CD4-positive, CD25-positive, alpha-beta regulatory T cell (primary cell): ENCODE results near the gene CFAP77. TPM values are rescaled to one million over a fixed set of nuclear protein-coding genes. Genes with fewer than 3 reads are reported as not detected.

ENCODE experiments used
- ATAC-seq, 2 donors: fragments of 150-1000 bp; cut with Tn5 transposase; one replicate each; pipeline ENCODE4 v1.10.0; 2021; ENCODE audit warnings: low read depth in 2 of 2, moderate number of reproducible peaks in 2 of 2, moderate library complexity in 1 of 2
- DNase-seq, 3 donors: peaks; one replicate each; pipeline versions ENCODE4 v3.0.0 to v3.0.0-alpha.2; 2012 to 2022; ENCODE audit warnings: mixed read lengths in 1 of 3
- H3K27ac ChIP-seq: one replicate; pipeline ENCODE4 v1.7.0; 2013; ENCODE audit warnings: mild to moderate bottlenecking, low read length; ENCODE audit not compliant: insufficient read depth, poor library complexity, severe bottlenecking
- H3K27me3 ChIP-seq: one replicate; pipeline ENCODE4 v1.7.0; 2013; ENCODE audit warnings: low read length; ENCODE audit not compliant: control insufficient read depth, insufficient read depth
- H3K36me3 ChIP-seq: one replicate; pipeline ENCODE4 v1.7.0; 2013; ENCODE audit warnings: mild to moderate bottlenecking, low read length, moderate library complexity; ENCODE audit not compliant: control insufficient read depth, insufficient read depth
- H3K4me1 ChIP-seq: 2 replicates; pipeline ENCODE4 v1.7.0; 2013; ENCODE audit warnings: mild to moderate bottlenecking, low read length; ENCODE audit not compliant: insufficient read depth, control insufficient read depth, poor library complexity, severe bottlenecking
- H3K4me3 ChIP-seq: one replicate; pipeline ENCODE4 v1.7.0; 2013; ENCODE audit warnings: low read depth, mild to moderate bottlenecking, low read length, moderate library complexity
- H3K9me3 ChIP-seq, 2 experiments: 1 replicate in 1 of 2; 2 replicates in 1 of 2; pipeline ENCODE4 v1.7.0; 2013; ENCODE audit warnings: low read length in 2 of 2, mild to moderate bottlenecking in 1 of 2, moderate library complexity in 1 of 2; ENCODE audit not compliant: control insufficient read depth in 2 of 2
- H3K27ac Mint-ChIP-seq, 3 donors: one replicate each; pipeline ENCODE4 v1.8.0; 2020 to 2022; ENCODE audit warnings: mild to moderate bottlenecking in 3 of 3, mixed read lengths in 3 of 3, moderate library complexity in 2 of 3
- H3K27me3 Mint-ChIP-seq: one replicate; pipeline ENCODE4 v1.8.0; 2022; ENCODE audit warnings: mild to moderate bottlenecking, mixed read lengths
- H3K36me3 Mint-ChIP-seq: one replicate; pipeline ENCODE4 v1.8.0; 2020; ENCODE audit warnings: mixed read lengths
- H3K4me1 Mint-ChIP-seq, 4 donors: one replicate each; pipeline ENCODE4 v1.8.0; 2020 to 2022; ENCODE audit warnings: mixed read lengths in 4 of 4, mild to moderate bottlenecking in 1 of 4
- H3K4me3 Mint-ChIP-seq, 4 donors: one replicate each; pipeline ENCODE4 v1.8.0; 2020 to 2022; ENCODE audit warnings: mild to moderate bottlenecking in 4 of 4, mixed read lengths in 4 of 4, moderate library complexity in 3 of 4
- H3K9me3 Mint-ChIP-seq, 7 donors: one replicate each; pipeline ENCODE4 v1.8.0; 2020 to 2022; ENCODE audit warnings: mixed read lengths in 7 of 7, mild to moderate bottlenecking in 3 of 7, moderate library complexity in 2 of 7
- polyA plus RNA-seq, 4 donors: library from polyadenylated mRNA; unstranded; fragments of 300-500 nt; fragmentation: Illumina TruSeq; gene quantifications; one replicate each; pipeline ENCODE4 v1.2.3, GENCODE V29; 2021
- total RNA-seq: library from RNA; stranded (reverse); gene quantifications from one replicate; pipeline ENCODE4 v1.2.3, GENCODE V29; 2022

The CFAP77 gene
- total and polyA plus RNA-seq, 5 donors from 2014 or later = not detected

DNA sequence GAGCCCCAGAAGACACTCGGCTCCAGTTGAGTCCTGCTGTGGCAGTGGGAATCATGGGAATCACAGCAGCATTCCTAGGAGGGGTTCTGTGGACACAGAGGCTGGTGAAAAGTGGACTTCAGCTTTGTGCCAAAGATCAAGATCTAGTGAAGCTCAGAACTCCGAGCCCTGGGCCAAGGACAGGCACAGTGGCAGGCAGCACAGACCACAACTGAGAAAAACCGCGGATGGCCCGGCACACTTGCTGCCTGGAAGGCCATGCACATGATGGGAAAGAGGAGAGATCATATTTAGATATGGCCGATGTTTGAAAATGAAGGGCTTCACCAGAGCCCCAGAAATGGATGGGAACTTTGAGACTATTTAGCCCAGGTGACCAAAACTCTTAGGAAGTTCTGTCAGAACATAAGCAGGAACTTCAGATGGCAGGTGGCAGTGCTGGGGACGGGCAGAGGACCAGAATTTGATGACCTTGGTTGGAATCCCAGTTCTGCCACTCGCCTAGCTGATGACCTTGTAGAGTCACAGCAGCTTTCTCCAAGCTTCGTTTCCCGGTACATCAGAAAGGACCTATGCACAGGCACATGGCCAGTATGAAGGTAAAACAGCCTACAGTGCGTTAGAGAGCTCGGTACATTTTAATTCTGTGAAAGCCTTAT, 190.4 kb downstream of the CFAP77 start:
- Mint-ChIP-seq H3K27ac (no peak overlapping the region), H3K4me1 (peaks cover 0 to 4% (median 1%) of the 10 kb centered on the region in 4 donors), H3K27me3 (no peaks in the 10 kb centered on the region), H3K4me3 (no peak overlapping the region), H3K9me3 (no peaks in the 10 kb centered on the region), H3K36me3 (peaks cover 86% of the 10 kb centered on the region)
- Histone ChIP-seq H3K9me3 (no peaks in the 10 kb centered on the region), H3K4me1 (no peaks in the 10 kb centered on the region), H3K27ac (no peak overlapping the region), H3K36me3 (peaks cover 48% of the 10 kb centered on the region), H3K27me3 (no peaks in the 10 kb centered on the region), H3K4me3 (no peak overlapping the region)
- DNase-seq (no peak), ATAC-seq (no peak)

DNA sequence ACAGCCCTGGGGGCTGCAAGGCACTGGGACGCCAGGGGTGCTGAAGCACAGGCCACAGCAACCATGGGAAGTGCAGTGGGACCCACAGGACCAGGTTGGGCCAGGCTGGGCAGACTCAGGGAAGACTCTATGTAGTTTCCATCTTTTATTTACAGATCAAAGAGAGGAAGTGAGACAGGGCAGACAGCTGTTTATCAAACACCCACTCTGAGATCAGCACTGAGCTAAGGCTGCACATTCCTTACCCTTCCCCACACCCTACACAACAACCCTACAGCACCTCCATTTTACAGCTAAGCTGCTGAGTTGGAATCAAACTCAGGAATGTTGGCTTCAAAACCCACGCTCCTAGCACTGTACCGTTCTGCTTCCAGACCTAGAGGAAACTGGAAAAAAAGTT, 192.2 kb downstream of the CFAP77 start:
- no peaks in the 10 kb centered on the region for H3K27me3 Mint-ChIP-seq
- H3K27ac Mint-ChIP-seq = no peak overlapping the region
- Histone ChIP-seq H3K4me1 (no peaks in the 10 kb centered on the region), H3K27ac (no peak overlapping the region), H3K36me3 (peaks cover 54% of the 10 kb centered on the region), H3K4me3 (no peak overlapping the region), H3K27me3 (no peaks in the 10 kb centered on the region), H3K9me3 (no peaks in the 10 kb centered on the region)
- ATAC-seq = no peak
- H3K4me1 Mint-ChIP-seq = peaks cover 0 to 4% (median 1%) of the 10 kb centered on the region in 4 donors
- H3K9me3 Mint-ChIP-seq = no peaks in the 10 kb centered on the region
- H3K36me3 Mint-ChIP-seq = peaks cover 89% of the 10 kb centered on the region
- DNase-seq = no peak
- H3K4me3 Mint-ChIP-seq = no peak overlapping the region

DNA sequence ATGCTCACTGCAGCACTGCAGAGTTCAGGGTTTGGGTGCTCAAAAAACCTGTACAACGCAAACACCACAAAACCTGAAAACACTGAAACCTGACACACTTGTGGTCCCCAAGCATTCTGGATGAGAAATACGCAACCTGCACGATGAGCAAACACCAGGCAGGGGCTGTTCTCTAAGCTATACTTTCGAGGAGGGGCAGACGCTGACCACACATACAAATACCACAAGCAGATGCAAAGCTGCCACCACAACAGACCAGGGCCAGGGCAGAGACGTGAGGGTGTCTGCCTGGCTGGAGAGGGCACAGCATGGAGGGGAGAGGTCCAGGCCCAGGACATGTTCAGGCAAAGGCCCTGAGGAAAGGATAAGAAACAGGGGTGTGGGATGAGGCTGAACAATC, 195.4 kb downstream of the CFAP77 start:
- H3K27ac ChIP-seq = no peak overlapping the region
- Mint-ChIP-seq H3K27ac (no peak overlapping the region), H3K9me3 (no peaks in the 10 kb centered on the region), H3K27me3 (no peaks in the 10 kb centered on the region), H3K4me1 (peaks cover 0 to 4% (median 2%) of the 10 kb centered on the region in 4 donors), H3K36me3 (peaks cover 92% of the 10 kb centered on the region), H3K4me3 (no peak overlapping the region)
- no peak for ATAC-seq
- H3K36me3 ChIP-seq = peaks cover 70% of the 10 kb centered on the region
- H3K9me3 ChIP-seq = no peaks in the 10 kb centered on the region
- no peaks in the 10 kb centered on the region for H3K4me1 ChIP-seq
- no peak for DNase-seq
- H3K4me3 ChIP-seq = no peak overlapping the region
- H3K27me3 ChIP-seq = no peaks in the 10 kb centered on the region

DNA sequence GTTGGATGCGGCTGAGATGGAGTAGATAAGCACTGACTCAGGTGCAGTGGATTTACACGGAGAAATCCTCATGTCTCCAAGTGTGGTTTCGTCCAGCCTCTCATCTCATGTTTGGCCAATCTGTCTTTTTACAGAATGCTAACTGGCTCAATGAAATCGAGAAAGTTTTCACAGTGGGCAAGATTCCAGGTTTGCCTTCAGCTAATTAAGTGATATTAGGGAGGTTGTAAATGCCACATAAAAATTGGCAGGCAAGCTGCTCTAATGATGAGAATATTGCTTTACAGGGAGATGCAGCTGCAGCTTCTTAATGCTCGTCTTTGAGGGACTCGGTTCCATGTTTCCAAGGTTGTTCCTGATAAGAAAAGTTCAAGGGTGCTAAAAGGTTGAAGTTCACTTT, 196.1 kb downstream of the CFAP77 start:
- DNase-seq = no peak
- Mint-ChIP-seq H3K9me3 (no peaks in the 10 kb centered on the region), H3K27ac (no peak overlapping the region), H3K36me3 (peaks cover 92% of the 10 kb centered on the region), H3K4me3 (no peak overlapping the region), H3K27me3 (no peaks in the 10 kb centered on the region), H3K4me1 (peaks cover 0 to 4% (median 2%) of the 10 kb centered on the region in 4 donors)
- H3K36me3 ChIP-seq = peaks cover 71% of the 10 kb centered on the region
- H3K27ac ChIP-seq = no peak overlapping the region
- H3K4me1 ChIP-seq = no peaks in the 10 kb centered on the region
- no peaks in the 10 kb centered on the region for H3K27me3 ChIP-seq
- no peak for ATAC-seq
- no peaks in the 10 kb centered on the region for H3K9me3 ChIP-seq
- H3K4me3 ChIP-seq = no peak overlapping the region

DNA sequence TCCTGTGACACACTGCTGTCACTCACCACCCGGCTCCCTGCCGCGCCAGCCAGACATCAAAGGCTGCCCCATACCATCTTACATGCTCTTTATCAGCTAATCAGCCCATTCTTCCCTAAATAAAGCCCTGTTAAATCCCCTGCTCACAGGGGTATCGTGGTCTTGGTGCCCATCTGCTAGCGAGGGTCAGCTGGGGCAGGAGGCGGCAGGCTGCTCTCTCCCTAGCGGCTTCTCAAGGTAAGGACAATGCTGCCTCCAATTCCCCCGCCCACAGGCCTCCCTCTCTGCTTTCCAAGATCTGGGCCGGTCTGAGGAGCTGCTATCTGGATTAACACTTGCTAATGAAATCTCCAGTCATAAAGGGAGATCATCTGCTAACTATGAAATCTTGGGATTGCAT, 199.2 kb downstream of the CFAP77 start:
- Mint-ChIP-seq H3K9me3 (no peaks in the 10 kb centered on the region), H3K27me3 (no peaks in the 10 kb centered on the region), H3K27ac (no peak overlapping the region), H3K4me3 (no peak overlapping the region), H3K4me1 (peaks cover 0 to 2% (median under 1%) of the 10 kb centered on the region in 4 donors), H3K36me3 (peaks cover 79% of the 10 kb centered on the region)
- no peak overlapping the region for H3K27ac ChIP-seq
- H3K9me3 ChIP-seq = no peaks in the 10 kb centered on the region
- H3K4me3 ChIP-seq = no peak overlapping the region
- ATAC-seq (no peak), DNase-seq (no peak)
- H3K4me1 ChIP-seq = no peaks in the 10 kb centered on the region
- H3K27me3 ChIP-seq = no peaks in the 10 kb centered on the region
- peaks cover 77% of the 10 kb centered on the region for H3K36me3 ChIP-seq

DNA sequence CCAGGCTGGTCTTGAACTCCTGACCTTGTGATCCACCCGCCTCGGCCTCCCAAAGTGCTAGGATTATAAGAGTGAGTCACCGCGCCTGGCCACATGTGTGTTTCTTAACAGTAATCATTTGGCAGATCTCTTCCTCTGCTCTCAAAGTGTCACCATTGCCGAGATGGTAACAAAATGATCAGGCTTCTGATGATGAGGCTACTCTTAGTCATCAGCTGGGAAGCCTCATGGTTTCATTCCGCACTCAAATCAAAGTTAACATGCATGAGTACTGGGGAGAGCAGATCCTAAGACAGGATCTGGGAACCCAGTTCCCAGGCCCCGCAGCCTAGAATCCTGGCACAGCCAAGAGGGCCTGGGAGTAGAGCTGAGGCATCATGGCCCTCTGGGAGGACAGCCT, 199.8 kb downstream of the CFAP77 start:
- Histone ChIP-seq H3K36me3 (peaks cover 83% of the 10 kb centered on the region), H3K9me3 (no peaks in the 10 kb centered on the region), H3K27ac (no peak overlapping the region), H3K4me3 (no peak overlapping the region), H3K4me1 (no peaks in the 10 kb centered on the region), H3K27me3 (no peaks in the 10 kb centered on the region)
- H3K4me1 Mint-ChIP-seq = peaks cover 0 to 2% (median 0%) of the 10 kb centered on the region in 4 donors
- H3K4me3 Mint-ChIP-seq = no peak overlapping the region
- no peak for ATAC-seq
- no peak for DNase-seq
- no peaks in the 10 kb centered on the region for H3K27me3 Mint-ChIP-seq
- no peaks in the 10 kb centered on the region for H3K9me3 Mint-ChIP-seq
- H3K27ac Mint-ChIP-seq = no peak overlapping the region
- H3K36me3 Mint-ChIP-seq = peaks cover 79% of the 10 kb centered on the region

DNA sequence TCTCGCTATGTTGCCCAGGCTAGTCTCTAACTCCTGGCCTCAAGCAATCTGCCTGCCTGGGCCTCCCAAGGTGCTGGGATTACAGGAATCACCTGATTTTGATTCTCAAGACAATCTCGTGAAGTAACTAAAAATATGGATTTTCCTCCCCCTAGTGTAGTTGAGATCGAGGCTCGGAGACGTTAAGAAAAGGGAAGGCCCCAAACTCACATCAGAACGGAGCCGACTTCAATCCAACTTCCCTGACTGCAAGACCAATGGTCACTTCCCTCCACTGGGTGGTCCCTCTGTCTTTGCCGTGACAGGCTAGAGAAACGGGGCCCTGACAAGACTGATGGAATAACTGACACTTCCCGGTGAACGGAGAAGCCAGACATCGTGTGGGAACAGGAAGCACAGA, 200.7 kb downstream of the CFAP77 start:
- no peak overlapping the region for H3K27ac Mint-ChIP-seq
- DNase-seq (no peak), ATAC-seq (no peak)
- H3K9me3 ChIP-seq = no peaks in the 10 kb centered on the region
- H3K27me3 Mint-ChIP-seq = no peaks in the 10 kb centered on the region
- no peak overlapping the region for H3K4me3 ChIP-seq
- no peaks in the 10 kb centered on the region for H3K4me1 ChIP-seq
- no peaks in the 10 kb centered on the region for H3K9me3 Mint-ChIP-seq
- no peak overlapping the region for H3K4me3 Mint-ChIP-seq
- H3K27me3 ChIP-seq = no peaks in the 10 kb centered on the region
- H3K36me3 ChIP-seq = peaks cover 84% of the 10 kb centered on the region
- peaks cover 79% of the 10 kb centered on the region for H3K36me3 Mint-ChIP-seq
- H3K27ac ChIP-seq = no peak overlapping the region
- peaks cover 0 to 2% (median 0%) of the 10 kb centered on the region in 4 donors for H3K4me1 Mint-ChIP-seq

DNA sequence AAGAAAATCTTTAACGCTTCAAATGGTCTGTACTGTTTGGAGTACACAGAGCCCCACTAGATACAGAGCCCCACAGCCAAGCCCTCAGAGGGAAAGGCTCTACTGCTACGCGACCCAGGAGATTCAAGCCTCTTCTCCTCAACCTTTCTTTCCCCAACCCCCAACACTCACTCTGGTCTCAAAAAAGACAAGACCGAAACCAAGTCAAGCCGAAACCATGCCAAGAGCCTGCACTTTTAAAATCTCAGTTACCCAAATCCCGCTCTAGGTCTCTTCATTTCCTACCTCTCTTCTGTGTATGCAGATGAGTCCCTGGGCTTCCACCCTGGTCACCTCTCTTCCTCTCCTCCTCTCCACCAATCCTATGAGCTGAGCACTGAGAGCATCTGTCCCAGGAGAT, 204.3 kb downstream of the CFAP77 start:
- Mint-ChIP-seq H3K4me1 (peaks cover 0 to 6% (median 2%) of the 10 kb centered on the region in 4 donors), H3K4me3 (no peak overlapping the region), H3K27ac (no peak overlapping the region), H3K27me3 (no peaks in the 10 kb centered on the region), H3K9me3 (no peaks in the 10 kb centered on the region), H3K36me3 (peaks cover 82% of the 10 kb centered on the region)
- H3K27ac ChIP-seq = no peak overlapping the region
- no peak for ATAC-seq
- H3K4me1 ChIP-seq = no peaks in the 10 kb centered on the region
- no peaks in the 10 kb centered on the region for H3K27me3 ChIP-seq
- peaks cover 78% of the 10 kb centered on the region for H3K36me3 ChIP-seq
- H3K9me3 ChIP-seq = no peaks in the 10 kb centered on the region
- DNase-seq = no peak
- no peak overlapping the region for H3K4me3 ChIP-seq
